Fibroblast of pulmonary artery (primary cell): Measurements from ENCODE around the gene MORC2.

Experiments
- DNase-seq: peaks from one replicate; pipeline ENCODE4 v3.0.0-alpha.2; 2010; ENCODE audit warnings: low read depth
- H3K4me3 ChIP-seq: replicated peaks from 2 replicates; pipeline ENCODE4 v1.5.1; 2011; ENCODE audit warnings: low read depth, mild to moderate bottlenecking, control low read depth, low read length, moderate library complexity
- CTCF ChIP-seq: IDR thresholded peaks from 2 replicates; pipeline ENCODE4 v1.5.1; 2011; ENCODE audit warnings: mild to moderate bottlenecking, control low read depth, low read length, inconsistent platforms; ENCODE audit errors: missing control alignments

MORC2 gene

GRCh38 chr22:30902496-30903357, 65.8 kb downstream of the MORC2 start:
- no peak for TF ChIP-seq CTCF
- H3K4me3 ChIP-seq, result no peak overlapping the region
- peak; percentile 20 for DNase-seq

- no peak for TF ChIP-seq CTCF
- no peak overlapping the region for H3K4me3 ChIP-seq
- no peak for DNase-seq
These were observed 74.2 kb downstream of the MORC2 start for GRCh38 chr22:30894371-30894740.

- DNase-seq, result no peak
- no peak overlapping the region for H3K4me3 ChIP-seq
- no peak for TF ChIP-seq CTCF
These were observed 74.9 kb downstream of the MORC2 start for GRCh38 chr22:30893434-30894370.

- H3K4me3 ChIP-seq, result no peak overlapping the region
- no peak for TF ChIP-seq CTCF
These were observed 75.8 kb downstream of the MORC2 start for GRCh38 chr22:30892731-30893221.

GRCh38 chr22:30892286-30892685, 76.3 kb downstream of the MORC2 start:
- no peak for DNase-seq

More at GRCh38 chr22:30892731-30893221, 75.8 kb downstream of the MORC2 start:
- no peak for DNase-seq

GRCh38 chr22:30891781-30892180, 76.8 kb downstream of the MORC2 start:
- TF ChIP-seq CTCF, result no peak
- DNase-seq, result no peak
- H3K4me3 ChIP-seq, result no peak overlapping the region

More at GRCh38 chr22:30892286-30892685, 76.3 kb downstream of the MORC2 start:
- H3K4me3 ChIP-seq, result no peak overlapping the region
- TF ChIP-seq CTCF, result no peak
